Memory B cell (primary cell): ENCODE data around the gene TMED10.

Experiments
- ATAC-seq: fragments of 150-1000 bp; cut with Tn5 transposase; 2 replicates; pipeline ENCODE4 v1.10.0; 2021; ENCODE audit warnings: low read depth, mild to moderate bottlenecking, moderate library complexity
- DNase-seq, 2 donors: peaks; one replicate each; pipeline ENCODE4 v3.0.0; 2022; ENCODE audit warnings: low spot score in 2 of 2
- H3K27ac Mint-ChIP-seq: one replicate; pipeline ENCODE4 v1.8.0; 2022; ENCODE audit warnings: mild to moderate bottlenecking, moderate library complexity, mixed read lengths
- H3K27me3 Mint-ChIP-seq: one replicate; pipeline ENCODE4 v1.8.0; 2022; ENCODE audit warnings: mixed read lengths
- H3K36me3 Mint-ChIP-seq: one replicate; pipeline ENCODE4 v1.8.0; 2022; ENCODE audit warnings: mild to moderate bottlenecking, mixed read lengths
- H3K4me1 Mint-ChIP-seq: one replicate; pipeline ENCODE4 v1.8.0; 2022; ENCODE audit warnings: mixed read lengths
- H3K4me3 Mint-ChIP-seq: one replicate; pipeline ENCODE4 v1.8.0; 2022; ENCODE audit warnings: mild to moderate bottlenecking, moderate library complexity, mixed read lengths
- H3K9me3 Mint-ChIP-seq: one replicate; pipeline ENCODE4 v1.8.0; 2022; ENCODE audit warnings: mixed read lengths

Gene TMED10

DNA sequence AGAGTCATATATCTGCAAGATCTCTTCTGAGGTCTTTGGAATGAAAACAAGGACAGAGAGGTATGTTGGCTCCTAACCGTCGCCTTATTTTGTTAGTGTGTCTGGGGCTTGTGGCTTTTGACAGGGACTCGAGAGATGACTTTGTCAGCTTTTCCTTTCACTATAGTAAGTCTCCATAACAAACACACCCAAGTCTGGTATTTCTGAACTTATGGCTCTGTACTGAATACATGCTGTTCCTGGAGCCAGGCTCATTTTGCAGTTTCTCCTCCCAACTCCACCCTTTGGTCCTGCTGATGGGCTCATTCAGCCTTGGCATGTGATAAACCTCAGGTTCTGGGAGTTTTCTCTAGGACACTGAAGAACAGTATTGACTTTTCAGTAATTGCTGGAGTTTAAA is 27.7 kb upstream of the TMED10 start:
- no peak overlapping the region for H3K4me3 Mint-ChIP-seq
- H3K27ac Mint-ChIP-seq = no peak overlapping the region
- no peaks in the 10 kb centered on the region for H3K9me3 Mint-ChIP-seq
- DNase-seq = no peak
- H3K27me3 Mint-ChIP-seq = peaks cover 2% of the 10 kb centered on the region
- H3K4me1 Mint-ChIP-seq = no peaks in the 10 kb centered on the region
- ATAC-seq = no peak
- no peaks in the 10 kb centered on the region for H3K36me3 Mint-ChIP-seq

DNA sequence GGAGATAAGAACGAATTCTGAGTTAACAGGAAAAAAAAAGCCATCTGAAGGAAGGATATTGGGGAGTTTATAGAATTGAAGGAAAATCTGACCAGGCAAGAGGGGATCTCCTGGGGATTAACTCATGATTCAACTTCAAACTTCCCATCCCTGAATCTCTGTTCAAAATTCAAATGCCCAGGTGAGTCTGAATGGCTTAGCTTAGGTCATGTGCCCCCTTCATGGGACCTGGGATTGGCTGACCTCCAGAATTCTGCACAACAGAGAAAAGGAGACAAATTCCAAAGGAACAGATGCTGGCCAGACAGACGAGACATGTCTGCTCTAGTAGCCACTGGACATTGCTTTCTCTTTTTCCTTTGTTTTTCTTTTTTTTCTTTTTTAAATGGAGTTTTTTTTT is 26.2 kb upstream of the TMED10 start:
- no peaks in the 10 kb centered on the region for H3K9me3 Mint-ChIP-seq
- H3K27me3 Mint-ChIP-seq = peaks cover 2% of the 10 kb centered on the region
- no peak for DNase-seq
- H3K27ac Mint-ChIP-seq = no peak overlapping the region
- no peak for ATAC-seq
- no peak overlapping the region for H3K4me3 Mint-ChIP-seq
- H3K36me3 Mint-ChIP-seq = no peaks in the 10 kb centered on the region
- H3K4me1 Mint-ChIP-seq = no peaks in the 10 kb centered on the region

DNA sequence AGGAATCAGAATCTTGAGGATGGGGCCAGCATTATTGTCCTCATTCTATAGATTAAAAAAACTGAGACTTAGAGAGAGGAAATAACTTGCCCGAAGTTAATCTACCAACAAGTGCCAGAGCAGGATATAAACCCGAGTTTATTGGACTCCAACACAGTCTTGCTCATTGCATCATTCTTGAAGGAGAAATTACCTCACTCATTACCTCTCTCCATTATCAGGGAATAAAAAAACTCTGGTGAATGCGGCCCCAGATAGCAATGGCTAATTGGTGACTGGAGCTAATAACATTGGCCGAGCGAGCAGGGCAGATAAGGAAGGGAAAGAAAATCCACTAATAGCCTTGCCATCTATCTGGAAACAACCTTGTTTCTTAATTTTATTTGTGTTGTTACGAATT is 24.7 kb upstream of the TMED10 start:
- Mint-ChIP-seq H3K4me1 (peaks cover 6% of the 10 kb centered on the region), H3K9me3 (no peaks in the 10 kb centered on the region), H3K27ac (no peak overlapping the region), H3K27me3 (peaks cover 2% of the 10 kb centered on the region), H3K4me3 (no peak overlapping the region), H3K36me3 (no peaks in the 10 kb centered on the region)
- ATAC-seq (no peak), DNase-seq (no peak)

DNA sequence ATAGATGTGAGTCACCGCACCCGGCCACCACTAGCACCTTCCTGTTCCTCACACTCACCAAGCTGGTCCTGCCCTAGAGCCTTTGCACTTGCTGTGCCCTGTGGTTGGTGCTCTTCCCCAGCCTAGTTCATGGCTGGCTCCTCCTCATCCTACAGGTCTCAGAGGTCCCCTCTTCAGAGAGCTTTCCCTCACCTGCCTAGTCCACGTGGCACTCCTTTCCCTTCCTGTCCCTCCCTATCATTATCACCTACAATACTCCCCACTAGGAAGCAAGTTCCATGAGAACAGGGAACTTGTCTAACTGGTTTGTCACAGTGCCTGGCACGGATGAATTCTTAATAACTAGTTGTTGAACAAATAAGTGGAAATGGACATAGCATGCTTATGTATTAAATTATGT is 24.0 kb upstream of the TMED10 start:
- no peak for DNase-seq
- no peak overlapping the region for H3K27ac Mint-ChIP-seq

DNA sequence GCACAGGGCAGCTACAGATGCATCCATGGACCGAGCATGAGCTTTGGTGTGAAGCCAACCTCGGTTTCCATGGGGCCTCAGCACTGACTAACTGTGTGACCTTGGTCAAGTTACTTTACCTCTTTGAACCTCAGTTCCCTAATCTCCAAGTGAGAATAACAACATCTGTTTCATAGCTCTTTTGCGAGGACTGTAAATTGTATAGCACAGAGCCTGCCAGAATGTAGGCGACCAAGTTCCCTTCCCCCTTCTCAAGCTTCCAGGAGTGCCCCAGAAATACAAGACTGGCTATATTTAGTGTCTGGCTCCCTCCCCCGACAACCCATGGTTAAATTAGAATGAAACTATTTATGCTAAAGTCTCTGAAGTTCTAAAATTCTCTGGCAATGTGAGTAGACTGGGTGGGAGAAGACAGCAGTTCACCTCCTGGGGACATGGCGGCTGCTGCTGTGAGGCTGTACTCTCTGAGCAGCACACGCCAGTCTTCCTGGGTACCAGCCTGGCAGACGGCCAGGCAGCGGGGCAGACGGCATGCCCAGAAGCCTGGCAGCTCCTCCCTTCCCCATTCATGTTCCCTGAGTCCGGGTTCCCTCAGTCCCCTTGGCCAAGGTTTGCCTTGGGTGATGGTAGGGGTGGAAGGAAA is 22.0 kb upstream of the TMED10 start:
- ATAC-seq = no peak

More for the DNA sequence above, 24.0 kb upstream of the TMED10 start:
- Mint-ChIP-seq H3K4me1 (peaks cover 7% of the 10 kb centered on the region), H3K4me3 (no peak overlapping the region), H3K9me3 (no peaks in the 10 kb centered on the region), H3K36me3 (no peaks in the 10 kb centered on the region), H3K27me3 (peaks cover 2% of the 10 kb centered on the region)
- no peak for ATAC-seq

DNA sequence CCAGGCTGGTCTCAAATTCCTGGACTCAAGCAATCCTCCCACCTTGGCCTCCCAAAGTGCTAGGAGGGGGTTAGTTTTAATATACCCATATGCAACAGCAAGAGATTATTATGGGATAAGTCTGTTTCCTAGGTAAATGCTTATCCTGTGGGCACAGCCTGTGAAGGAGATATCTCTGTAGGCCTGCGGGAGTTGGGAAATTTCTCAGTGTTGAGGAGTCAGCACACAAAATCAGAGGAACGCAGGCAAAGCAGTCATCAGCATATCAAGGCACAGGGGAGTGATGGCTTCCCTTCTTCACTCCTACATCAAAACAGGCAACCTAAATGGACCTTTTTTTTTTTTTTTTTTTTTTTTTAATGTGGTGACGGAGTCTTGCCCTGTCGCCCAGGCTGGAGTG is 20.9 kb upstream of the TMED10 start:
- no peak for ATAC-seq
- no peaks in the 10 kb centered on the region for H3K9me3 Mint-ChIP-seq
- peaks cover 7% of the 10 kb centered on the region for H3K4me1 Mint-ChIP-seq
- peaks cover 2% of the 10 kb centered on the region for H3K27me3 Mint-ChIP-seq
- DNase-seq = no peak
- no peak overlapping the region for H3K4me3 Mint-ChIP-seq
- no peaks in the 10 kb centered on the region for H3K36me3 Mint-ChIP-seq
- H3K27ac Mint-ChIP-seq = no peak overlapping the region

More for the DNA sequence above, 22.0 kb upstream of the TMED10 start:
- Mint-ChIP-seq H3K9me3 (no peaks in the 10 kb centered on the region), H3K36me3 (no peaks in the 10 kb centered on the region), H3K4me1 (peaks cover 7% of the 10 kb centered on the region), H3K27ac (no peak overlapping the region), H3K27me3 (peaks cover 2% of the 10 kb centered on the region), H3K4me3 (no peak overlapping the region)
- DNase-seq = no peak

DNA sequence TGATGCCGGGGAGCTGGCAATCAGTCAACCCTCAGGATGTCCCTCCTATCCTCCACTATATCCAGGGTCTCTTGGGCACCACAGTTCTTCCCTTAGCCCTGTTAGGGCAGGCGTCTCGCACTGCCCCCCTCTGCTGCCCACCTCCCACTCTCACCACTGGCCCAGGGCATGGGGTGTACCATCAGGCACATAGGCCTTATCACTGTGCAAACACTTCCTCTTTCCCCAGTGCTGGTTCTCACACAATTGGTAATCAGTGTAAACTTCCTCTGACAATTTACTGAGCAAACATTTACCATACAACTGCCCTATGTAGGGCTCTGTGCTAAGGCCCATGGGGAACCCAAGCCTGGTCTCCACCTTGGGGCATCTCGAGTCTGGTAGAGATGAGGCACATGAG is 20.1 kb upstream of the TMED10 start:
- H3K27ac Mint-ChIP-seq = peak overlapping the region; percentile 48
- H3K27me3 Mint-ChIP-seq = peaks cover 2% of the 10 kb centered on the region
- no peaks in the 10 kb centered on the region for H3K36me3 Mint-ChIP-seq
- DNase-seq (no peak), ATAC-seq (peak; percentile 88)
- no peaks in the 10 kb centered on the region for H3K9me3 Mint-ChIP-seq
- H3K4me3 Mint-ChIP-seq = no peak overlapping the region
- peaks cover 7% of the 10 kb centered on the region for H3K4me1 Mint-ChIP-seq

DNA sequence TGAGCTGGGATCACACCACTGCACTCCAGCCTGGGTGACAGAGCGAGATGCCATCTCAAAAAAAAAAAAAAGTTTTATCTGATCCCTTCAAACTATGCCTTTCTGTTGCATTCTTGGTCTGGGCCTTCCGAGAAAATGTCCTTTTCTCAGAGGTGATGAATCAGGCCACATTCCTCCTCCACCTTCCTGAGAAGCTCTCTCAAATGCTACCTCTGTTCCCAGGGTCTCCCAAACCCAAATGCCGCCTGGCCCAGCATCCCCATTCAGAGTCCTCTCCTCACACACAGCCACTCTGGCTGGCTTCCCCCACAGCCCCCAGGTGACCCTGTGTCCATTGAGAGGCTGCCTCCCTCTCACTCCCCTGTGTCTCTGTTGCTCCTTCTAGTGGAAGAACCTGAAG is 19.7 kb upstream of the TMED10 start:
- Mint-ChIP-seq H3K4me1 (peaks cover 7% of the 10 kb centered on the region), H3K27ac (peak overlapping the region; percentile 48), H3K36me3 (no peaks in the 10 kb centered on the region), H3K9me3 (no peaks in the 10 kb centered on the region), H3K27me3 (peaks cover 2% of the 10 kb centered on the region), H3K4me3 (no peak overlapping the region)
- no peak for DNase-seq
- peak; percentile 12 for ATAC-seq

DNA sequence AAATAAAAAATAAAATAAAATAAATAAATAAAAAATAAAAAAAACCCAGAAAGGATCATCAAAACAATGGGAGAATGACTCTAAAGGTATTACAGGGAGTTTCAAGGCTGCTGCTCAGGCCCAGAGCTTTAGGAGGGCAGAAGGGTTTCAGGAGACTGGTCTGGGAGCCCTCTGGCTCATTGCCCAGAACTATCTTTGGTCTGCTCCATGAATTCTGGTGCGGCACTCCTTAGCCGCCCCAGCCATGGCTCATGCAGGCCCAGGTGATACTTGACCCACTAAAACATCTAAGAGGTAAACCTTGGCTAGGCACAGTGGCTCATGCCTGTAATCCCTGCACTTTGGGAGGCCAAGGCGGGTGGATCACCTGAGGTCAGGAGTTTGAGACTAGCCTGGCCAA is 14.7 kb upstream of the TMED10 start:
- Mint-ChIP-seq H3K27me3 (no peaks in the 10 kb centered on the region), H3K9me3 (no peaks in the 10 kb centered on the region), H3K27ac (no peak overlapping the region), H3K4me1 (peaks cover 17% of the 10 kb centered on the region), H3K4me3 (no peak overlapping the region), H3K36me3 (no peaks in the 10 kb centered on the region)
- ATAC-seq (no peak), DNase-seq (no peak)

DNA sequence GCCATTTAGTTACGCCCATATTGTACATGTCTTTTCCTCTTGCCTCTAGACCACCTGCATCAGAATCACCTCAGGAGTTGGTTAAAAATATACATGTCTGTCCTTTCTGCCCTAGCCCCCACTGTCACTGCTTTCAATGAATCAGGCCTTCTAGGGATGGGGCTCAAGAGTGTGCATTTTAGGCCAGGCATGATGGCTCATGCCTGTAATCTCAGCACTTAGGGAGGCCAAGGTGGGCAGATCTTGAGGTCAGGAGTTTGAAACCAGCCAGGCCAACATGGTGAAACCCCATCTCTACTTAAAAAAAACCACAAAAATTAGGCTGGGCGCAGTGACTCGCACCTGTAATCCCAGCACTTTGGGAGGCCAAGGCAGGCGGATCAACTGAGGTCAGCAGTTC is 13.6 kb upstream of the TMED10 start:
- H3K4me1 Mint-ChIP-seq = peaks cover 16% of the 10 kb centered on the region
- no peaks in the 10 kb centered on the region for H3K36me3 Mint-ChIP-seq
- ATAC-seq = no peak
- H3K9me3 Mint-ChIP-seq = no peaks in the 10 kb centered on the region
- peak overlapping the region; percentile 79 for H3K27ac Mint-ChIP-seq
- no peak overlapping the region for H3K4me3 Mint-ChIP-seq
- H3K27me3 Mint-ChIP-seq = no peaks in the 10 kb centered on the region
- no peak for DNase-seq

DNA sequence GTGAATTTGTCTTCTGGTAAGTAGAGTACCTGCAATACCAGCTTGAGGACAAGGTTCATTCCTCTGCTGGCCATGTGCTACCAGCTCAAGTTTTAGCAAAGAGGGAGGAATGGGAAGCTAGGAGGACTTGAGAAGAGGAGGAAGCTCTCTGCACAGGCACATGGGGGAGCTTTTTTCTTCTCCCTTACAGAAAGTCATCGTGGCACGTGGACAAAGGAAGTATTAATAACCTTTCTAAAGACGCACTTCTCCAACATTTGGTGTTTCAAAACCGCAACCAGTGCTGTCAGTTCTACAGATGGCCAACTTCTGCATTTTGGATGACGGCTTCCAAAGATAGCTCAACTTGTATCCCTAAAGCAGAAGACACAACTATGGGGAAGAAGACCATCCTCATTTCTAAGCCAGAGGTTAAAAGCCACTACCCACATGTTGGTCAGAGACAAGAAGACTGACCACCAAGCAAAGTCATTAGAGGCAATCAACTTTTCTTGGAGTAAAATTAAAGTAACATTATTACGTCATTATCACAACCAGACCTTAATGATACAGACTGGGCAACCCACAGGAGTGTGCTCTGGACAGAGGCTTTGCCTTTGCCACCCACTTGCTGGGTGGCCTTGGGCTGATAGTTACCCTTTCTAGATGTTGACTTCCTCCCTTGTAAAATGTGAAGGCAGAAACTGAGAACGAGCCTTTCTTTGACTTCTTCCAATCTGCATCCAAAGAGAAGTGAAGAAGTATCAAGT is 12.3 kb upstream of the TMED10 start:
- ATAC-seq (peak; percentile 94), DNase-seq (peak; percentile 46 to 73)
- Mint-ChIP-seq H3K27me3 (no peaks in the 10 kb centered on the region), H3K4me1 (peaks cover 16% of the 10 kb centered on the region), H3K27ac (peak overlapping the region; percentile 79), H3K9me3 (no peaks in the 10 kb centered on the region), H3K4me3 (peak overlapping the region; percentile 56), H3K36me3 (no peaks in the 10 kb centered on the region)

DNA sequence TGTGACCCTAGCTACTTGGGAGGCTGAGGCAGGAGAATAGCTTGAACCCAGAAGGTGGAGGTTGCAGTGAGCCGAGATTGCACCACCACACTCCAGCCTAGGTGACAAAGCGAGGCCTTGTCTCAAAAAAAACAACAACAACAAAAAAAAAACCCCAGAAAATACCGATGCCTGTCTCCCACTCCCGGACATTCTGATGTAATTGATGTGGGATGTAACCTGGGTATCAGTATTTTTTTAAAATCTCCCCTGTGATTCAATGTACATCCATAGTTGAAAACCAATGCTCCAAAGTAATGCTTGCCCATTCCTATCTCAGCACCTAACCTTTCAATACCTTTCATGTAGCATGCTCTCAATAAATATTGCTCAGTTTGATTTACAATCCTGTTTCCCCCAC is 11.7 kb upstream of the TMED10 start:
- no peaks in the 10 kb centered on the region for H3K9me3 Mint-ChIP-seq
- no peak for DNase-seq
- H3K4me3 Mint-ChIP-seq = peak overlapping the region; percentile 56
- H3K4me1 Mint-ChIP-seq = peaks cover 16% of the 10 kb centered on the region
- H3K27ac Mint-ChIP-seq = peak overlapping the region; percentile 79
- H3K27me3 Mint-ChIP-seq = peaks cover 2% of the 10 kb centered on the region
- no peak for ATAC-seq
- H3K36me3 Mint-ChIP-seq = no peaks in the 10 kb centered on the region

DNA sequence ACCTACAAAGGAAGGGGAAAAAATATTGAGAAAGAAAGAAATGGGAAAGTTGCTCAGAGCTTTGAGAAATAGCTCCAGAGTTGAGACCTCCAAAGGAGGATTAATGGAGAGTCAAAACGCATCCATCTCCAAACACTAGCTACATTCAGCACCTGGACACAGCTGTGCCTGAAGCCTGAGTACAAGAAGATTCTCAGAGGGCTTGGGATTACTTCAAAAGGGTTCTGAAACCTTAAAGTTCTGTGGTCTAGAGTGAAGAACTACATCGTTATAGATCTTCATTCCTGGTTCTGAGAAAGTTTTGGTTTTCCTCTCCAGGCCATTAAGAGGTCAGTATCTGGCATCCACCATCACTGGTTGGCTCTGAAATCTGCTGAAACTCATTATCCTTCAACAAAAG is 10.5 kb upstream of the TMED10 start:
- ATAC-seq (no peak), DNase-seq (no peak)
- H3K9me3 Mint-ChIP-seq = no peaks in the 10 kb centered on the region
- H3K36me3 Mint-ChIP-seq = no peaks in the 10 kb centered on the region
- H3K4me1 Mint-ChIP-seq = peaks cover 16% of the 10 kb centered on the region
- H3K27ac Mint-ChIP-seq = peak overlapping the region; percentile 87
- no peak overlapping the region for H3K4me3 Mint-ChIP-seq
- peaks cover 4% of the 10 kb centered on the region for H3K27me3 Mint-ChIP-seq

DNA sequence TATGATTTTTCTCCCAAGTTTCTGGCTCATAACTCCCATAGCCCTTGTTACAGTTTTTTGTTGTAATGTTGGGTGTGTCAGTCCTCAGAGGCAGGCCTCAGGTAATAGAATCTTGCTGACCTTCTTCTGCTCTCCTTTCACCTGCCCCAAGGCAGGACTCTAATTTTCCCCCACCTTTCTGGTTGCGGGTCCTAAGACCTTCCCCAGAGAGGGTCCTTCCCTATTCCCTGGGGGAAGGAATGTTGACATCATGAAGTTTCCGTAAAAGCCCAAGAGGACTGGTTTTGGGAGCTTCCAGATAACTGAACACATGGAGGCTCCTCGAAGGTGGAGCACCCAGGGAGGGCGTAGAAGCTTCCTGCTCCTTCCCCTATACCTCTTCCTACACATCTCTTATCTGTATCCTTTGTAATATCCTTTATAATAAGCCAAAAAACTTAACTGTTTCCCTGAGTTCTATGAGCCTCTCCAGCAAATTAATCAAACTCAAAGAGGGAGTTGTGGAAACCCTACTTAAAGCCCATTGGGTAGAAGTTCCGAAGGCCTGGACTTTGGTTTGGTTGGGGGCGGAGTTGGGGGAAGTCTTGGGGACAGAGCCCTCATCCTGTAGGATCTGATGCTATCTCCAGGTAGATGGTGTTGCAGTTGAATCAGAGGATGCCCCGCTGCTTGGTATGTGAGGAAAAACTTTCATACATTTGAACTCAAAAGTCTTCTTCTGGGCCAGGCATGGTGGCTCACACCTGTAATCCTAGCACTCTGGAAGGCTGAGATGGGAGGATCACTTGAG is 9.0 kb upstream of the TMED10 start:
- Mint-ChIP-seq H3K9me3 (no peaks in the 10 kb centered on the region), H3K36me3 (no peaks in the 10 kb centered on the region), H3K4me3 (no peak overlapping the region), H3K27ac (no peak overlapping the region), H3K4me1 (peaks cover 16% of the 10 kb centered on the region), H3K27me3 (peaks cover 4% of the 10 kb centered on the region)
- DNase-seq (no peak), ATAC-seq (no peak)
